Hepatocyte (in vitro differentiated cells): ENCODE measurements around the gene MAGEB3. TPM values are rescaled to one million over a fixed set of nuclear protein-coding genes. Genes with fewer than 3 reads are reported as not detected.
"Not testable (repeated sequence)": the region's sequence is repeated elsewhere in the genome, so short reads cannot be mapped to it uniquely, and the experiment has no call there.

ENCODE experiments used
- DNase-seq: peaks from one replicate; pipeline ENCODE4 v3.0.0-alpha.2; 2016; ENCODE audit warnings: low spot score
- H2AFZ ChIP-seq: fragments of 200-600 bp; sonication (generic); 2 replicates; pipeline ENCODE4 v1.6.0; 2016; ENCODE audit warnings: antibody characterized with exemption, mild to moderate bottlenecking
- H3K27ac ChIP-seq: fragments of 200-600 bp; sonication (generic); 2 replicates; pipeline ENCODE4 v1.5.1; 2016; ENCODE audit warnings: mild to moderate bottlenecking
- H3K27me3 ChIP-seq: fragments of 200-600 bp; sonication (generic); 2 replicates; pipeline ENCODE4 v1.6.1; 2016
- H3K36me3 ChIP-seq: fragments of 200-600 bp; sonication (generic); replicated peaks from 2 replicates; pipeline ENCODE4 v1.5.1; 2016; ENCODE audit warnings: low read depth; ENCODE audit not compliant: insufficient read depth
- H3K4me1 ChIP-seq: fragments of 200-600 bp; sonication (generic); 2 replicates; pipeline ENCODE4 v1.5.1; 2016; ENCODE audit warnings: mild to moderate bottlenecking, moderate library complexity; ENCODE audit not compliant: insufficient read depth
- H3K4me2 ChIP-seq: fragments of 200-600 bp; sonication (generic); 2 replicates; pipeline ENCODE4 v1.6.0; 2016
- H3K4me3 ChIP-seq: fragments of 200-600 bp; sonication (generic); 2 replicates; pipeline ENCODE4 v1.5.1; 2016; ENCODE audit warnings: mild to moderate bottlenecking
- H3K79me2 ChIP-seq: fragments of 200-600 bp; sonication (generic); 2 replicates; pipeline ENCODE4 v1.6.0; 2017; ENCODE audit warnings: mild to moderate bottlenecking
- H3K9me2 ChIP-seq: fragments of 200-600 bp; sonication (generic); replicated peaks from 2 replicates; pipeline ENCODE4 v1.6.0; 2017; ENCODE audit warnings: mild to moderate bottlenecking; ENCODE audit not compliant: insufficient read depth
- H3K9me3 ChIP-seq: fragments of 200-600 bp; sonication (generic); 2 replicates; pipeline ENCODE4 v1.5.1; 2016; ENCODE audit warnings: low read depth, mild to moderate bottlenecking
- H4K20me1 ChIP-seq: fragments of 200-600 bp; sonication (generic); 2 replicates; pipeline ENCODE4 v1.6.0; 2016; ENCODE audit warnings: mild to moderate bottlenecking; ENCODE audit not compliant: insufficient read depth, poor library complexity, severe bottlenecking
- CTCF ChIP-seq: fragments of 200-600 bp; sonication (generic); IDR thresholded peaks from 2 replicates; pipeline ENCODE4 v1.5.1; 2016; ENCODE audit warnings: antibody characterized with exemption, mild to moderate bottlenecking; ENCODE audit not compliant: poor library complexity
- EZH2 ChIP-seq: fragments of 200-600 bp; sonication (generic); IDR thresholded peaks from 2 replicates; pipeline ENCODE4 v1.6.1; 2016; ENCODE audit warnings: antibody characterized with exemption, mild to moderate bottlenecking, borderline replicate concordance
- EZH2phosphoT487 ChIP-seq: fragments of 200-600 bp; sonication (generic); IDR thresholded peaks from one replicate; pipeline ENCODE4 v1.6.1; 2018; ENCODE audit warnings: antibody characterized with exemption, mild to moderate bottlenecking, low read depth, moderate library complexity; ENCODE audit not compliant: unreplicated experiment, severe bottlenecking
- WGBS: methylation state at CpG from one replicate; pipeline ENCODE4 v1.1.6; 2016; ENCODE audit warnings: low lambda C conversion rate; ENCODE audit errors: missing lambda C conversion rate; 5-methylcytosine and 5-hydroxymethylcytosine counted together
- polyA plus RNA-seq: library from polyadenylated mRNA; unstranded; fragments of >200 nt; fragmentation: Nextera tagmentation; extraction: Ambion mirVana; gene quantifications from 2 replicates; pipeline ENCODE4 v1.2.1, GENCODE V29; 2016
- total RNA-seq: library from RNA; depleted of rRNA; stranded (reverse); fragments of >200 nt; gene quantifications from 2 replicates; pipeline ENCODE4 v1.2.3, GENCODE V29; 2014

Gene MAGEB3
- total RNA-seq (not detected in 2 replicates), polyA plus RNA-seq (not detected in 2 replicates)

- H3K4me1 ChIP-seq, result no peaks in the 10 kb centered on the region
- no peaks in the 10 kb centered on the region for H3K79me2 ChIP-seq
- no peak within 1 kb of the TSS for H2AFZ ChIP-seq
- no peaks in the 10 kb centered on the region for H3K27me3 ChIP-seq
- no peaks in the 10 kb centered on the region for H4K20me1 ChIP-seq
- no peak within 1 kb of the TSS for H3K4me2 ChIP-seq
- no peak within 1 kb of the TSS for H3K4me3 ChIP-seq
- 65% methylated on average over 4 of the region's 4 CpGs for WGBS
- DNase-seq, result no peak
- H3K27ac ChIP-seq, result no peak within 1 kb of the TSS
- TF ChIP-seq EZH2phosphoT487, result no peak
- TF ChIP-seq EZH2, result no peak
- TF ChIP-seq CTCF, result no peak
- no peaks in the 10 kb centered on the region for H3K36me3 ChIP-seq
- no peaks in the 10 kb centered on the region for H3K9me3 ChIP-seq
- H3K9me2 ChIP-seq, result no peaks in the 10 kb centered on the region
Observed at GRCh38 chrX:30230395-30230794, at the start of gene MAGEB3. Gene MAGEB3 (plus strand): TSS chrX:30230657. CDS start chrX:30235925, 5,268 bp downstream.

GRCh38 chrX:30181353-30181752 lies 49.1 kb upstream of the MAGEB3 start:
- WGBS, result 45% methylated on average over 1 of the region's 1 CpG

GRCh38 chrX:30183554-30183953 lies 46.9 kb upstream of the MAGEB3 start:
- Histone ChIP-seq H3K4me3 (no peak overlapping the region), H3K4me2 (no peak overlapping the region), H2AFZ (no peak overlapping the region), H3K27me3 (no peaks in the 10 kb centered on the region), H3K36me3 (no peaks in the 10 kb centered on the region), H3K4me1 (no peaks in the 10 kb centered on the region), H3K27ac (no peak overlapping the region), H3K9me3 (no peaks in the 10 kb centered on the region), H3K79me2 (no peaks in the 10 kb centered on the region), H3K9me2 (no peaks in the 10 kb centered on the region), H4K20me1 (no peaks in the 10 kb centered on the region)
- DNase-seq, result no peak
- TF ChIP-seq EZH2 (no peak), EZH2phosphoT487 (no peak), CTCF (no peak)
- 51% methylated on average over 3 of the region's 3 CpGs for WGBS

More at GRCh38 chrX:30181353-30181752, 49.1 kb upstream of the MAGEB3 start:
- Histone ChIP-seq H2AFZ (no peak overlapping the region), H3K4me1 (no peaks in the 10 kb centered on the region), H3K9me2 (no peaks in the 10 kb centered on the region), H3K79me2 (no peaks in the 10 kb centered on the region), H3K27me3 (no peaks in the 10 kb centered on the region), H4K20me1 (no peaks in the 10 kb centered on the region), H3K4me2 (no peak overlapping the region), H3K27ac (no peak overlapping the region), H3K36me3 (no peaks in the 10 kb centered on the region), H3K4me3 (no peak overlapping the region), H3K9me3 (no peaks in the 10 kb centered on the region)
- TF ChIP-seq EZH2phosphoT487, result no peak
- TF ChIP-seq EZH2, result no peak
- TF ChIP-seq CTCF, result no peak
- DNase-seq, result no peak

- no peak for TF ChIP-seq EZH2phosphoT487
- no peak for TF ChIP-seq CTCF
- TF ChIP-seq EZH2, result no peak
- WGBS, result 89% methylated on average over 2 of the region's 2 CpGs
- no peaks in the 10 kb centered on the region for H4K20me1 ChIP-seq
Observed at GRCh38 chrX:30190426-30190825, 40.0 kb upstream of the MAGEB3 start.

GRCh38 chrX:30193910-30194309 lies 36.5 kb upstream of the MAGEB3 start:
- H3K27me3 ChIP-seq, H3K4me1 ChIP-seq, H3K4me2 ChIP-seq, H2AFZ ChIP-seq, DNase-seq, H3K9me2 ChIP-seq, H4K20me1 ChIP-seq, H3K9me3 ChIP-seq, H3K79me2 ChIP-seq, H3K36me3 ChIP-seq, H3K27ac ChIP-seq, H3K4me3 ChIP-seq: not testable (repeated sequence)
- WGBS, result 72% methylated on average over 6 of the region's 6 CpGs

More at GRCh38 chrX:30190426-30190825, 40.0 kb upstream of the MAGEB3 start:
- no peak for DNase-seq
- Histone ChIP-seq H3K4me3 (no peak overlapping the region), H3K9me2 (no peaks in the 10 kb centered on the region), H3K4me1 (no peaks in the 10 kb centered on the region), H3K79me2 (no peaks in the 10 kb centered on the region), H3K36me3 (no peaks in the 10 kb centered on the region), H3K27ac (no peak overlapping the region), H3K4me2 (no peak overlapping the region), H3K27me3 (no peaks in the 10 kb centered on the region), H3K9me3 (no peaks in the 10 kb centered on the region), H2AFZ (no peak overlapping the region)
